ENCODE measurements around the gene HAAO. TPM values are rescaled to one million over a fixed set of nuclear protein-coding genes. Genes with fewer than 3 reads are reported as not detected.
"Not testable (repeated sequence)": the region's sequence is repeated elsewhere in the genome, so short reads cannot be mapped to it uniquely, and the experiment has no call there.

The HAAO gene
- total RNA-seq, 2 experiments from 2014 or later = 0.17 TPM; not detected in 1

DNA sequence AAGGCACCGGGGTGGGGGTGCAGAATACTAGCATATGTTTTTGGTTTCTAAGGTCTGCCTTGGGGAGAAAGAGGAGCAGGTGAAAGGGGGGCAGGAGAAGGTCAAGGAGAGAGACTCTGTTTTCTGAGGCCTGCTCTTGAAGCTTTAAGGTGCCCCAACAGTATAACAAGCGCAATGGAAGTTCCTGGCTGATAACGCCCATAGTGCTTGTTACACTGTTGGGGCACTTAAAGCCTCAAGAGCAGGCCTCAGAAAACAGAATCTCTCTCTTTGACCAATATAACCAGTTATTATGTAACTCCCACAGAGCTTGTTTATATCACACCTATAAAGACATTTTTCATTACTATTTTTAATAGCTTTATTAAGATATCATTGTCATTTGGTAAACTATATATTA, 45.0 kb downstream of the HAAO start:
- intact Hi-C loops (cut with micrococcal nuclease) = no loop called here
- no peak overlapping the region for H3K27ac Mint-ChIP-seq
- CTCF ChIA-PET = no interaction called here
- no peaks in the 10 kb centered on the region for H3K9me3 Mint-ChIP-seq
- DNase-seq = no peak
- POLR2A ChIA-PET = no interaction called here
- peaks cover 4% of the 10 kb centered on the region for H3K36me3 Mint-ChIP-seq
- no peaks in the 10 kb centered on the region for H3K4me1 Mint-ChIP-seq (ENCODE audit: low read depth)
- no peak overlapping the region for H3K4me3 Mint-ChIP-seq
- H3K27me3 Mint-ChIP-seq = no peaks in the 10 kb centered on the region

DNA sequence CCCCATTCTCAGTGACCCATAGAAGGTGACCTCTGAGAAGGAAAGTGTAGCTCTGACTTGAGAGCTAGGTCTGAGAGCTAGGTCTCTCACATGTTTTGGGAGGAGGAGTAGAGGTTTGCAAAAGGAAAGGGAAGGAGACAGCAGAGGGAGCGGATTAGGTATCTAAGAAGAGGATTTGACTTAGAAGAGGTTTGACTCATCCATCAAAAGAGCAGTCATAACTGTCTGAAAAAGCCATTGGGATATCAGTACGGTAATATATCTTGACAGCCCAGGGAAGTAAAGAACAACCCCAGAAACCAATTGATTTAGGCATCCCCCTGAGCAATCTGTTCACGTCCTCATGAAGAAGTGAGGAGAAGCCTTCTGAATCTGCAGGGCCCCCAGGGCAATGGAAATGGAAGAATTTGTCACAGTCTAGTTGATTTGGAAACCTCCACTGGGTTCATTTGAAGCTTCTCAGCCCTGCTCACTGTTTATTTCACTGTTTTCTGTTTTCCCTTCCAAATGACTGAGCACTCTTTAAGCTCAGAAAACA, 47.8 kb downstream of the HAAO start:
- H3K4me3 Mint-ChIP-seq = no peak overlapping the region

DNA sequence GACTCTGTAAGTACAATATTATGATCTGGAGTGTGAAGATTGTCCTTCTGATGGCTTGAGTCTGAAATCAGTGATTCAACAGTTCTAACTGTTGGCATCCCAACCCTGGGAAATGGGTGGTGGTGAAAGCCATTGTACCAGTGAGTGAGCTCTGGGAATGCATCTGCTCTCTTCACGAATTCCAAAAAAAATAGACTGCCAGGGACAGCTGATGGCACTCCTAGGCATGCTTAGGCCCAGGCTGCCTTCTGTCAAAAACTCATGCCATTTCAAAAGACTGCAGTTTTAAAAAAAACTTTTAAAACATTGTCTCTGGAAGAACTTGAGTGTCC, 48.8 kb downstream of the HAAO start:
- CTCF ChIA-PET = no interaction called here
- intact Hi-C loops (cut with micrococcal nuclease) = no loop called here

More for the DNA sequence above, 47.8 kb downstream of the HAAO start:
- no peaks in the 10 kb centered on the region for H3K27me3 Mint-ChIP-seq
- H3K4me1 Mint-ChIP-seq (ENCODE audit: low read depth) = no peaks in the 10 kb centered on the region
- ChIA-PET POLR2A (no interaction called here), CTCF (no interaction called here)
- no peak overlapping the region for H3K27ac Mint-ChIP-seq
- intact Hi-C loops (cut with micrococcal nuclease) = no loop called here
- peaks cover under 1% of the 10 kb centered on the region for H3K9me3 Mint-ChIP-seq
- no peak for DNase-seq
- H3K36me3 Mint-ChIP-seq = peaks cover 18% of the 10 kb centered on the region

GRCh38 chr2:42742740-42743658, 49.4 kb downstream of the HAAO start:
- no peaks in the 10 kb centered on the region for H3K4me1 Mint-ChIP-seq (ENCODE audit: low read depth)
- peaks cover 30% of the 10 kb centered on the region for H3K36me3 Mint-ChIP-seq
- no peak overlapping the region for H3K27ac Mint-ChIP-seq
- H3K9me3 Mint-ChIP-seq = peaks cover 10% of the 10 kb centered on the region
- ChIA-PET POLR2A (no interaction called here), CTCF (no interaction called here)
- intact Hi-C loops (cut with micrococcal nuclease) = no loop called here
- DNase-seq = no peak
- H3K27me3 Mint-ChIP-seq = no peaks in the 10 kb centered on the region
- H3K4me3 Mint-ChIP-seq = no peak overlapping the region

More for the DNA sequence above, 48.8 kb downstream of the HAAO start:
- no peak for DNase-seq
- POLR2A ChIA-PET = no interaction called here
- no peaks in the 10 kb centered on the region for H3K4me1 Mint-ChIP-seq (ENCODE audit: low read depth)
- no peaks in the 10 kb centered on the region for H3K27me3 Mint-ChIP-seq
- no peak overlapping the region for H3K4me3 Mint-ChIP-seq
- H3K36me3 Mint-ChIP-seq = peaks cover 25% of the 10 kb centered on the region
- H3K9me3 Mint-ChIP-seq = peaks cover 7% of the 10 kb centered on the region
- no peak overlapping the region for H3K27ac Mint-ChIP-seq

GRCh38 chr2:42741140-42741539, 51.2 kb downstream of the HAAO start:
- DNase-seq = no peak
- Mint-ChIP-seq H3K9me3 (peaks cover 14% of the 10 kb centered on the region), H3K27me3 (no peaks in the 10 kb centered on the region), H3K36me3 (peaks cover 45% of the 10 kb centered on the region), H3K4me1 (ENCODE audit: low read depth) (no peaks in the 10 kb centered on the region), H3K4me3 (no peak overlapping the region), H3K27ac (no peak overlapping the region)
- intact Hi-C loops (cut with micrococcal nuclease) = no loop called here
- ChIA-PET CTCF (no interaction called here), POLR2A (no interaction called here)

DNA sequence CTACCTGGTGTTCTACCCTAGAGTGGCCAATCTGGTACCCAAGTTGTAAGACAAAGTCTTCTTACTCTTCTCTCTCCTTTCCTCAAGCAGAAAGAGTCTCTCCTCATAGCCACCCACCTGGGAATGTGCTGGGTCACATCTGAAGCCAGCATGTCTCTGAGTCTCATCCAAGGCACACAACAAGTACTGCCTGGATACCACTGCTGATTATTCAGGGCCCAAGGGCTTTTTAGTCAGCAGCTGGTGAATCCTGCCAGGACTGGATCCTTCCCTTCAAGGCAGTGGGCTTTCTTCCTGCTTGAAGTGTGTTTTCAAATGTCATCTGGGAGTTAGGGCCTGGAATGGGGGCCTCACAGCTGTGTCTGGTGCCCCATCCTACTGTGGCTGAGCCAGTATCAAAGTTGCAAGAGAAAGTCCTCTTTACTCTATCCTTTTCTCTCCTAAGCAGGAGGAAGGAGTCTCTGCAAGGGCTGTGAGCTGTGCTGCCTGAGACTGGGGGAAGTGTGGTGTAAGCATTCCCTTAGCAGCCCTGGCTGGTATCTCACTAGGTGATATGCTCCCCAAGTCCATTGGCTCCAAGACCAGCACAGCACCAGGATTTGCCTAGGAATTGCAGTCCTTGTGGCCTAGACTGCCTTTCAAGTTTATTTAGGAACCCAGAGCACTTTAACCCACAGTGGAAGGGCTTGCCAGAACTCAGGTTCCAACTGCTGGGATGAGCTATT, 55.6 kb downstream of the HAAO start:
- Mint-ChIP-seq H3K9me3 (peaks cover 37% of the 10 kb centered on the region), H3K27ac (no peak overlapping the region), H3K4me3 (no peak overlapping the region), H3K4me1 (ENCODE audit: low read depth) (no peaks in the 10 kb centered on the region), H3K36me3 (peaks cover 77% of the 10 kb centered on the region), H3K27me3 (no peaks in the 10 kb centered on the region)
- intact Hi-C loops (cut with micrococcal nuclease) = no loop called here
- DNase-seq = no peak
- POLR2A ChIA-PET = no interaction called here
- CTCF ChIA-PET = no interaction called here

- peaks cover 39% of the 10 kb centered on the region for H3K9me3 Mint-ChIP-seq
- peaks cover 79% of the 10 kb centered on the region for H3K36me3 Mint-ChIP-seq
- intact Hi-C loops (cut with micrococcal nuclease) = no loop called here
- no peaks in the 10 kb centered on the region for H3K4me1 Mint-ChIP-seq (ENCODE audit: low read depth)
- H3K27me3 Mint-ChIP-seq = no peaks in the 10 kb centered on the region
- H3K27ac Mint-ChIP-seq = no peak overlapping the region
- ChIA-PET CTCF (no interaction called here), POLR2A (no interaction called here)
- no peak for DNase-seq
- no peak overlapping the region for H3K4me3 Mint-ChIP-seq
Measured at GRCh38 chr2:42733852-42734251, 58.5 kb downstream of the HAAO start.

GRCh38 chr2:42731316-42731715, 61.1 kb downstream of the HAAO start:
- DNase-seq; H3K4me1 Mint-ChIP-seq (ENCODE audit: low read depth); intact Hi-C loops (cut with micrococcal nuclease); H3K27me3 Mint-ChIP-seq; CTCF ChIA-PET; POLR2A ChIA-PET; H3K4me3 Mint-ChIP-seq; H3K27ac Mint-ChIP-seq: not testable (repeated sequence)
- Mint-ChIP-seq H3K9me3 (peaks cover 35% of the 10 kb centered on the region), H3K36me3 (peaks cover 66% of the 10 kb centered on the region)

DNA sequence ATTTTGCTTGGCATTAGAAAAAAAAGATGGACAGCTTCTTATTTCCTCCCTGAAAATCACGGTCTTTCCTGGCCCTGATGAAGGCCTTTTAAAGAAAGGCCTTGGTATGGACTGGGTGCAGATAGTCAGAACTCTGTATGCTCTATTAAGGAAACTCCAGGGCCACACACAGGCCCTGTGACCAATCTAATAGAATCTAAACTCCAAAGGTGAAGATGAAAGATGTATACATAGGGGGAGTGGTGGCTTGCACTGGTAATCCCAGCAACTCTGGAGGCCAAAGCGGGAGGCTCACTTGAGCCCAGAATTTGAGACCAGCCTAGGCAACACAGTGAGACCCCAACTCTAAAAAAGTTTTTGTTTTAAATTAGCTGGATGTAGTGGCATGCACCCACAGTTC, 65.7 kb downstream of the HAAO start:
- intact Hi-C loops (cut with micrococcal nuclease) = no loop called here
- Mint-ChIP-seq H3K36me3 (peaks cover 30% of the 10 kb centered on the region), H3K4me1 (ENCODE audit: low read depth) (peaks cover 10% of the 10 kb centered on the region), H3K9me3 (peaks cover 11% of the 10 kb centered on the region), H3K27ac (no peak overlapping the region), H3K27me3 (no peaks in the 10 kb centered on the region), H3K4me3 (no peak overlapping the region)
- CTCF ChIA-PET = no interaction called here
- no peak for DNase-seq
- POLR2A ChIA-PET = no interaction called here

GRCh38 chr2:42725657-42726056, 66.7 kb downstream of the HAAO start:
- intact Hi-C loops (cut with micrococcal nuclease) = no loop called here
- CTCF ChIA-PET = no interaction called here
- POLR2A ChIA-PET = no interaction called here
- Mint-ChIP-seq H3K36me3 (peaks cover 22% of the 10 kb centered on the region), H3K4me1 (ENCODE audit: low read depth) (peaks cover 10% of the 10 kb centered on the region), H3K9me3 (peaks cover 11% of the 10 kb centered on the region), H3K4me3 (no peak overlapping the region), H3K27ac (no peak overlapping the region), H3K27me3 (no peaks in the 10 kb centered on the region)
- DNase-seq = no peak

GRCh38 chr2:42724886-42725285, 67.5 kb downstream of the HAAO start:
- no peak for DNase-seq
- H3K36me3 Mint-ChIP-seq = peaks cover 15% of the 10 kb centered on the region
- H3K9me3 Mint-ChIP-seq = peaks cover 7% of the 10 kb centered on the region
- CTCF ChIA-PET = no interaction called here
- intact Hi-C loops (cut with micrococcal nuclease) = no loop called here
- H3K27ac Mint-ChIP-seq = no peak overlapping the region
- H3K4me3 Mint-ChIP-seq = no peak overlapping the region
- POLR2A ChIA-PET = no interaction called here
- no peaks in the 10 kb centered on the region for H3K27me3 Mint-ChIP-seq
- H3K4me1 Mint-ChIP-seq (ENCODE audit: low read depth) = peaks cover 10% of the 10 kb centered on the region

DNA sequence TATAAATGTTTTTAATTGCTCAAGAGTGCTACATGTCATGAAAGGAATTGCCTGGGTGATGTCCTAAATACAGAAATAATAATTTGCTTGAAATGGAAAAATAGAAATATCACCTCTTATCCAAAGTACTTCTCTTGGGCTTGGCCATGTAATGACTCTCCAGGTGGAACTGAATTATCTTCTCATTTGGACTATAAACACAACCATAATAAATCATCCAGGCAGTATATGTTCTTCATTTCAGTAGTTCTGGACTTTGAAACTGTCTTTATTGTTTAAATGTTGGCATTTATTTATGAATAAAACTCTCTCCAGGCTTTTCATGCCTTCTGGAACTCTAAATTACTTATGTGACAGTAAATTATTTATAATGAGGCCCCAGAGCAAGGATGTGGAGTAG, 68.9 kb downstream of the HAAO start:
- peaks cover 10% of the 10 kb centered on the region for H3K4me1 Mint-ChIP-seq (ENCODE audit: low read depth)
- no peaks in the 10 kb centered on the region for H3K9me3 Mint-ChIP-seq
- H3K27ac Mint-ChIP-seq = no peak overlapping the region
- ChIA-PET CTCF (no interaction called here), POLR2A (no interaction called here)
- H3K4me3 Mint-ChIP-seq = no peak overlapping the region
- no peaks in the 10 kb centered on the region for H3K27me3 Mint-ChIP-seq
- intact Hi-C loops (cut with micrococcal nuclease) = no loop called here
- peaks cover 6% of the 10 kb centered on the region for H3K36me3 Mint-ChIP-seq
- no peak for DNase-seq
